Astrocyte of the spinal cord (primary cell): ENCODE measurements around the gene VWC2.

Experiments used
- DNase-seq: peaks from one replicate; pipeline ENCODE4 v3.0.0; 2011; ENCODE audit warnings: low read depth, low spot score
- H3K4me3 ChIP-seq: 2 replicates; pipeline ENCODE4 v1.5.1; 2011; ENCODE audit warnings: low read depth, mild to moderate bottlenecking, low read length, moderate library complexity
- in situ Hi-C: cut with HindIII; loops from 2 replicates; pipeline ENCODE4 v1.10.0; 2017; ENCODE audit warnings: low sequenced_read_pairs
- TF ChIP-seq, protein P1 (sequence below): IDR thresholded peaks from 2 replicates; pipeline ENCODE4 v1.5.1; 2012; ENCODE audit warnings: low read depth, mild to moderate bottlenecking, low read length, inconsistent platforms

Gene VWC2

DNA sequence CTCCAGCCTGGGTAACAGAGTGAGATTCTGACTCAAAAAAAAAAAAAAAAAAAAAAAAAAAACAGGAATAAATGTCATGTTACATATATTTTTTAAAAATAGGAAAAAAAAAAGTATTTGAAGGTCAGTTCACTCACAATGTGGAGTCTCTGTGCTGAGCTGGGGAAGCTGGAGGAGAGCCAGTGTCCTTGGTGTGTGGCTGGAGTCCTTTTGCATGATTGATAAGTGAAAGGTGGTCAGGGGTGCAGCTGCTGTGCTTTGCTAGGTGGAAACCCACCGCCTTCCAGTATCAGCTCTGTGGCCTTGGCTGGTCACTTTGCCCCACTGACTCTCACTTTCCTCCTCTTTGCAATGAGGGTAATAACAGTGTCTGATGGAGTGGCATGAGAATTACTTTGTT, 101.9 kb downstream of the VWC2 start:
- H3K4me3 ChIP-seq, result no peak overlapping the region
- TF ChIP-seq, protein P1, sequence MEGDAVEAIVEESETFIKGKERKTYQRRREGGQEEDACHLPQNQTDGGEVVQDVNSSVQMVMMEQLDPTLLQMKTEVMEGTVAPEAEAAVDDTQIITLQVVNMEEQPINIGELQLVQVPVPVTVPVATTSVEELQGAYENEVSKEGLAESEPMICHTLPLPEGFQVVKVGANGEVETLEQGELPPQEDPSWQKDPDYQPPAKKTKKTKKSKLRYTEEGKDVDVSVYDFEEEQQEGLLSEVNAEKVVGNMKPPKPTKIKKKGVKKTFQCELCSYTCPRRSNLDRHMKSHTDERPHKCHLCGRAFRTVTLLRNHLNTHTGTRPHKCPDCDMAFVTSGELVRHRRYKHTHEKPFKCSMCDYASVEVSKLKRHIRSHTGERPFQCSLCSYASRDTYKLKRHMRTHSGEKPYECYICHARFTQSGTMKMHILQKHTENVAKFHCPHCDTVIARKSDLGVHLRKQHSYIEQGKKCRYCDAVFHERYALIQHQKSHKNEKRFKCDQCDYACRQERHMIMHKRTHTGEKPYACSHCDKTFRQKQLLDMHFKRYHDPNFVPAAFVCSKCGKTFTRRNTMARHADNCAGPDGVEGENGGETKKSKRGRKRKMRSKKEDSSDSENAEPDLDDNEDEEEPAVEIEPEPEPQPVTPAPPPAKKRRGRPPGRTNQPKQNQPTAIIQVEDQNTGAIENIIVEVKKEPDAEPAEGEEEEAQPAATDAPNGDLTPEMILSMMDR, result no peak
- DNase-seq, result no peak
- in situ Hi-C loops, result no loop called here

GRCh38 chr7:49876202-49876601, 102.8 kb downstream of the VWC2 start:
- in situ Hi-C loops, result no loop called here
- H3K4me3 ChIP-seq, result no peak overlapping the region
- DNase-seq, result no peak
- TF ChIP-seq, protein P1, result no peak

DNA sequence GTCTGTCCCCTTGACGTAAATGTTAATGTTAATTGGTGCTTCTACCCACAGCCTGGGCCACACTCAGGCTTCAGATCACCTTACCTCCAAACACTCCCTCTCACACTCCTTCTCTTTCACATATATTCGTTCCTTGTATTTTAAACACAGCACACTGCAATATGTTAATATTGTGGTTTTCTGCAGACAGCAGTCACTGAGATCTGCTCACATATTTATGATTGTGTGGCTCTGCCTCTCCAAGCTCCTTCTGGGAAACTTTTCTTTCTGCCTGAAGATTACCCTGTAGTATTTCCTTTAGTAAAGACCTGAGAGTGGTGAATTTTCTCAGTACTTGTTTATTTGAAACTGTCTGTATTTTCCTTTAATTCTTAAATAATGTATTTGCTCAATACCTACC, 104.7 kb downstream of the VWC2 start:
- in situ Hi-C loops, result no loop called here
- TF ChIP-seq, protein P1, result no peak
- no peak for DNase-seq
- H3K4me3 ChIP-seq, result no peak overlapping the region

DNA sequence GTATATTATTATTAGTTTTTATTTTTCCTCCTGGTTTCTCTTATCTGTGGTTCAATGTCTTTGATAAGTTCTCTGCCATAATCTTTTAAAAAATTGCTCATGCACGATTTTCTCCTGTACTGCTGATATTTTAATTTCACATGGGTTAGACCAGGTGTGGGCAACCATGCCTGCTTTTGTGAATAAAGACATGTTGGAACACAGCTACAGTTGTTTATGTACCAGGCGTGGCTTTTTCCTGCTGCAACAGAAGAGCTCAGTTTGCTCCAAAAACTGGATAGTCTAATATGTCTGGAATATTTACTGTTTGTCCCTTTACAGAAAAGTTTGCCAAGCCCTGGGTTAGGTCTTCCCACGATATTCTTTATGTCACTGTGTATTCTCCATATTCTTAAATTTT, 105.2 kb downstream of the VWC2 start:
- H3K4me3 ChIP-seq, result no peak overlapping the region
- in situ Hi-C loops, result no loop called here
- DNase-seq, result no peak
- TF ChIP-seq, protein P1, result no peak

DNA sequence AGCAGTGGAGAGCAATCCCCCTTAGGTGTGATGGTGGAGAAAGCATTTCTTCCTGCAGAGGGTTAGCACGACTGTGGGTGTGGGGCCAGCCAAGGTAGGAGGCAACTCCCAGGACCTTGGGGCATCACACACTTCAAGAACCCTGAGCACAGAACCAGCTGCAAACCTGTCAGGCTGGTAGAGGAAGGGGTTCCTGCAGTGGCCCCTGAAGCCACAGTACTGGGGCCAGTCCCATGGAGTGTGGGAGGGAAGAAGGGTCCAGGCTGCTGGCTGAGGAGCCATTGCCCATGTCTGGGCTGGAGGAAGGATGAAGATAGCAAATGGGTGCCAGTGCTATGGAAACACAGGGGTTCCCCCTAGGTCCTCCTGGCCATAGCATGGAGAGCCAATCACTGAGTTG, 110.5 kb downstream of the VWC2 start:
- DNase-seq, result no peak
- no peak overlapping the region for H3K4me3 ChIP-seq
- in situ Hi-C loops, result no loop called here
- TF ChIP-seq, protein P1, result no peak

DNA sequence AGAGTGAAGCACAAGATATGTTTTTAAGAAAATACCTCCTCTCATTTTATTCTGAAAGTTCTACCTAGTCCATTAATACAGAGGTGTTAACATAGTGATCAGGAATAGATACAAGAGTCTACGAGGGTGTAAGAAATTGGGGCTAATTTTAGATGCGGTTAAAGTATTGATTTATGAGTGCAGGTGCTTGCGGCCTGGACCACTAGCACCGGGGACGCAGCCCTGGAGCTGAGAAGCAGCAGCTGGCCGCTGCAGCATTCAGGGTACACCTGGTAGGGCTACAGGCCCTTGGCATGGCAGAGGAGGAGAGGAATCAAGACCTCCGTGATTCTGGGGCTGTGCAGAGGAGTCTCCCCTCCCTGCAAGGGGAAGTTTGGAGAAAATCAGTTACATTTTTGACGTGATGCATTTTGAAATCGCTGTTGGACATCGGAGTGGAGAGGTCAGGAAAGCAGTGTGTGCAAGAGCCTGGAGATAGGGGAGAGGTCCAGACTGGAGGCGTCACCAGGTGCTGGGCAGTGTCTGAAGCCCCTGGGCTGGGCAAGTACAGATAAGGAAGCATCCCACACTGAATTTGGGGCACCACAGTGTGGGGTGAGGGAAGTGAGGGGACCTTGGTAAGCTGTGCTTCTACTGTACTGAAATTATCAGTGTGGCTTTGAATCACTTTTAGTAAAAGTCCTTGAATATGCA, 112.3 kb downstream of the VWC2 start:
- in situ Hi-C loops, result no loop called here
- TF ChIP-seq, protein P1, result no peak
- DNase-seq, result no peak
- H3K4me3 ChIP-seq, result no peak overlapping the region

DNA sequence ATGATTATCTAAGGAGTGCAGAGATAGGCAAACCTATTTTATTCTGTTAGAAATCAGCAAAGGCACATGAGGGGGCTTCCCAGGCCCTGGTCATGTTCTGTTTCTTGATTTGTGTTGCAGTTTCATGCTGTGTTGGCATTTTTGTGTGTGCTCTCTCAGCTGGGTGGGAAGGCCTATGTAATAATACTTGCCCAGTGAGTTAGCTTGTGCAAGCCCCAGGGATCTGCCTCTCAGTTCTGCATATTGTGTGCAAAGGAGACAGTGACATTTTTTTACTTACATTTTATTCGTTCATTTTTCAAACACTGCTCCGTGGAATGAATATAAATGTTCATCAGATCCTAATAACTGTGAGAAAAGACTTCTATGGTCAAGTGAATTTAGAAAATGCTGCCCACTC, 119.0 kb downstream of the VWC2 start:
- no peak overlapping the region for H3K4me3 ChIP-seq
- in situ Hi-C loops, result no loop called here
- TF ChIP-seq, protein P1, result no peak
- DNase-seq, result no peak
